ENCODE measurements around the gene TPT1.
"Not testable (repeated sequence)": the region's sequence is repeated elsewhere in the genome, so short reads cannot be mapped to it uniquely, and the experiment has no call there.

TPT1 gene
- total RNA-seq: 3,622 to 3,879 reads per million in 2 donors

DNA sequence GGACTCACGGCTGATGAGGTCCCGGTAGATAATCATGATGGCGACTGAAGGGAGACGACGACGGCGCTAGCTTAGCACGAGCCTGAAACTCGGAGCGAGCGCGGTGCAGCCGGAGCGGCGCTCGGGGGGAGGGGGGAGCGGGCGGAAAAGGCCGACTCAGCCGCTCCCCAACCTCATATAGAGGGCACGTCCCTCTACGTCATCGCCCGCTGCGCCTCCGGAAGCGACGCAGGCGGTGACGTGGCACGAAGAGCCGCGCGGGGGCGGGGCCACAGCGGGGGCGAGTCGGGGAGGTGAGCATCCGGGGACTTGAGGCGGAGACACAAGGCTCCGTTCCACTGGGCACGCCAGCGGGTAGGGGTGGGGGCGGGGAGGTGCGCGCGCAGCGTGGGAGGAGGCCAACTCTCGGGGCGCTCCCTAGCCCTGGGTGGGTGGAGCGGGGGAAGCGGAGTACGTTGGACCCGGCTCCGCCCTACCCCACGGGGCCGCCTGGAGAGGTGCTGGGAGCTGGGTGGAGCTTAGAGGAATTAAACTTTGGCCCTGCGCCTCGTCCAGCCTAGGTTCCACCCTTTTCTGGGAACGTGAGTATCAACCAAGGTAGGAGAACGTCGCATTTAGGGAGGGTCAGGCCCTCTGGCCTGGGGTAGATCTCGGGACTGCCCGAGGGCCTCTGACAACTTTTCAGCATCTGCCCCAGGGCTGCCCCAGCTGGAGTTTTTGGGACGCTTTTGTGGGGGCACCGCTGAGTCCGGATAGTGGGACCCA is at the start of gene TPT1:
Gene TPT1, minus strand, starts transcription at position 150 of the 765 bp plus-strand sequence. Its CDS starts 114 bp downstream, at position 36.
- peak; percentile 100 for DNase-seq

DNA sequence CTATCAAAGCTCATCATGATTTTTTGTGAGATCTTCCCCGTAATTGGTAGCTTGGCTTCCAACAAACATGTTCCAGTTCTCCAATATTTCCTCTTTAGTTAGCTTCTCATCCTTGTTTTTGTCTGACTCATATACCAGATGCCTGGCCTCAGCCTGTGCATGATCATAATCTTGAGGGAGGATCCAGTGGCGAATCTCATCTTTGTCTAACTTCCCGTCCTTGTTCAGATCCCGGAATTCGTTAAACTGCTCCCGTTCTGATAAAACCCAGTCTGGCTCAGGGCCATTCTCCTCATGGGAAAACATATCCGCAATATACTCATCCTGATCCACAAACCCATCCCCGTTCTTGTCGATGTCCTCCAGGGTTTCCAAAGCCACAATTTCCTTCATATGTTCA is 49.4 kb upstream of the TPT1 start:
- DNase-seq: not testable (repeated sequence)

DNA sequence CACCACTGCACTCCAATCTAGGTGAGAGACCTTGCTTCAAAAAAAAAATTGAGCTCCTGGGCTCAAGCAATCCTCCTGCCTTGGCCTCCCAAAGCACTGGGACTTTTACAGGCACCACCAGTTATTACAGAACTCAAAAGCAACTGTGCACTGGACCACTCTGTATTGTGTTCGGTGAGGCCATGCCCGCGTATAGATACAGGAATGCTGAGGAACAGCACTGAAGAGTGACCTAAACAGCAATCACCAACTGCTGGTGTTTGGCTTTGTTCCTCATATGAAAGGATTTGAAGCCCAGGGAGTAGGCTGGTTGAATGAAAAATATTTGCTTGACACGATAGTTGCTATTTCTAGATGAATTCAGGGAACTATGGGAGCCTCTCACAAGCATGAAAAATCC is 47.7 kb upstream of the TPT1 start:
- no peak for DNase-seq

- not testable (repeated sequence) for DNase-seq
Observed at GRCh38 chr13:45386892-45387575, 46.1 kb upstream of the TPT1 start.

- DNase-seq: no peak
Observed at GRCh38 chr13:45385907-45386553, 45.0 kb upstream of the TPT1 start.

DNA sequence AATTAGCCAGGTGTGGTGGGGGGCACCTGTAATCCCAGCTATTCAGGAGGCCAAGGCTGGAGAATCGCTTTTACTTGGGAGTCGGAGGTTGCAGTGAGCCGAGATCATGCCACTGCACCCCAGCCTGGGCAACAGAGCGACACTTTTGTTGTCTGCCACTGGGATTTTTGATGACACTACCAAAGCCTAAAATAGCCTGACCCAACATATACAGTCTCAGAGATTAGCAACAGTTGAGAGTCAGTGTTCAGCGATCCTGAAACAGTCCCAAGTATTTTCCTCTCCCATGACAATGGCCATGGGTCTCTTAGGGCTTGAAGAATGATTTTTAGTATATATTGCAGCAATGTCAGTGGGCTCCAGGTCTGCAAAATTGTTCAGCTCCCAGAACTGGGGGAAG is 44.3 kb upstream of the TPT1 start:
- no peak for DNase-seq

GRCh38 chr13:45384474-45385174 is 43.6 kb upstream of the TPT1 start:
- DNase-seq: no peak

DNA sequence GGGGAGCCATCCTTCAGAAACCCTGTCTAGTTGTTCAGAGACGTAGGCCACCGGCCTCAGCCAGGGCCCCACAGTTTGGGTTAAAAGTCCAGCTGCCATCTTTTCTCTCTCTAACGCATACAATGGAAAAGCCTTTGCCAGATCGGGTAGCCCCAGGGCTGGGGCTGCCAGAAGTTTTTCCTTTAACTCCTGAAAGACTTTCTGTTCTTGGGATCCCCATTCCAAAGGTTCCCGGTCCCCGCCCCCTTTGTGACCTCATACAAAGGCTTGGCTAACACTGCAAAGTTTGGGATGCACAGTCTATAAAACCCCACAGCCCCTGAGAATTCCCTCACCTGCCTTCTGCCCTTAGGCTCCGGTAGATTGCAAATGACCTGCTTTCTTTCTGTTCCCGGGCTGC is 41.8 kb upstream of the TPT1 start:
- not testable (repeated sequence) for DNase-seq

DNA sequence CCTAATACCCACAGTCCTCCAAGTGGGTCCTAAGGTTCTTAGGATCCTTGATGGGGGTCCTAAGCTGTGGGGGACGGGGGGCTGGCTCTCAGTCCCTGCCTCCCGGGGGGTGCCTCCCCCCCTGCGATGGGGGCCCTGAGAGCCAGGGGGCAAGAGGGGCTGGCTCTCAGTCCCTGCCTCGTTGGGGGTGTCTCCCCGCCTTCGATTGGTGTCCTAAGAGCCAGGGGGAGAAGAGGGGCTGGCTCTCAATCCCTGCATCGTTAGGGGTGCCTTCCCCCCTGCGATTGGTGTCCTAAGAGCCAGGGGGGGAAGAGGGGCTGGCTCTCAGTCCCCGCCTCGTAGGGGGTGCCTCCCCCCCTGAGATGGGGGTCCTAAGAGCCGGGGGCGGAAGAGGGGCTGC is 40.2 kb upstream of the TPT1 start:
- no peak for DNase-seq

- DNase-seq: not testable (repeated sequence)
Observed at GRCh38 chr13:45380708-45381107, 39.7 kb upstream of the TPT1 start.

DNA sequence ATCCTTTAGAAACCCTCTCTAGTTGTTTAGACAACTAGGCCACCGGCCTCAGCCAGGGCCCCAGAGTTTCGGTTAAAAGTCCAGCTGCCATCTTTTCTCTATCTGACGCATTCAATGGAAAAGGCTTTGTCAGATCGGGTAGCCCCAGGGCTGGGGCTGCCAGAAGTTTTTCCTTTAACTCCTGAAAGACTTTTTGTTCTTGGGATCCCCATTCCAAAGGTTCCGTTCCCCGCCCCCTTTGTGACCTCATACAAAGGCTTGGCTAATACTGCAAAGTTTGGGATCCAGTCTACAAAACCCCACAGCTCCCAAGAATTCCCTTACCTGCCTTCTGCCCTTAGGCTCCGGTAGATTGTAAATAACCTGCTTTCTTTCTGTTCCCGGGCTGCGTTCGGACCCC is 38.5 kb upstream of the TPT1 start:
- not testable (repeated sequence) for DNase-seq

DNA sequence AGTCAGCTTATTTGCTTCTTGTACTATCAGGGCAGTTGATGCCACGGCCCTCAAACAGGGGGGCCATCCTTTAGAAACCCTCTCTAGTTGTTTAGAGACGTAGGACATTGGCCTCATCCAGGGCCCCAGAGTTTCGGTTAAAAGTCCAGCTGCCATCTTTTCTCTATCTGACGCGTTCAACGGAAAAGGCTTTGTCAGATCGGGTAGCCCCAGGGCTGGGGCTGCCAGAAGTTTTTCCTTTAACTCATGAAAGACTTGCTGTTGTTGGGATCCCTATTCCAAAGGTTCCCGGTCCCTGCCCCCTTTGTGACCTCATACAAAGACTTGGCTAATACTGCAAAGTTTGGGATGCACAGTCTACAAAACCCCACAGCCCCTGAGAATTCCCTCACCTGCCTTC is 37.8 kb upstream of the TPT1 start:
- DNase-seq: not testable (repeated sequence)

GRCh38 chr13:45377314-45377713 is 36.3 kb upstream of the TPT1 start:
- not testable (repeated sequence) for DNase-seq

- DNase-seq: not testable (repeated sequence)
Observed at GRCh38 chr13:45376651-45377050, 35.7 kb upstream of the TPT1 start.

DNA sequence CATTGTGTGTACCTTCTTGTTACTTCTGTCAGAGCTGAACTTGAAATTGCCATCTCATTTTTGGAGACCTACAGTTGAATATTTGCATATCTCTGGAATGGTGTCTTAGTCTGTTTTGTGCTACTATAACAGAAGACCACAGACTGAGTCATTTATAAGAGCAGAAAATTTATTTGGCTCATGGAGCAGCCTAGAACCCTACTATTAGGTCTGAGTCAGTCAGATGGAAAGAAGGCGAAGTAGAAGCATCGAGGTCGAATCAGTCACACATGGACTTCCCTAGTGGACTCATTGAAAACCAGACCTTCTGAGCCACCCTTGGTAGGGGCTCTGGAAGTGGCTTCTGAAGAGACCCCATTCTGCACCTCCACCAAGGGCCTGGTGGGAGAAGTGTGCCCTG is 33.9 kb upstream of the TPT1 start:
- DNase-seq: no peak

- no peak for DNase-seq
Observed at GRCh38 chr13:45373162-45373547, 32.2 kb upstream of the TPT1 start.

GRCh38 chr13:45372189-45373161 is 31.5 kb upstream of the TPT1 start:
- DNase-seq: no peak

DNA sequence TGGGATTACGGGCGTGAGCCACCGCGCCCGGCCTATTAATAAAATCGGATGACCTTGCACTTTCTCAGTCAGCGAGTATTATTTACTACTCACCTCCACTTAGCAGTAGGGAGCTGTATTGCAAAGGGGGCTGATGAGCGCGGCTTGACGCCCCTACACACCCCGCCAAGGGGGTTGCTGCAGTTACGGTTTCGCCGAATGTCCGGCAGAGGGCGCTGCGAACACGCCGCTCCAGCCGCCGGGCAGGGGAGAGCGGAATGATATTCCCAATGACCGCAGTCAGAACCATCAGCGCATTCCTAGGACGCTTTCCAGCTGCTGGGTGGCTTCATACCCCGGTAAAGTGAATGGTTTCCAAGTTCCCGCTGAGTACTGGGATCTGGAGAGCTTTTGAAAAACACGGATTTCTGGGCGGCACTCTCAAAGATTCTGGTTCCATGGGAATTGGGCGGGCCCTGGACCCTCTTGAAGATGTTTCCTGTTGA is 30.0 kb upstream of the TPT1 start:
- peak; percentile 16 for DNase-seq

GRCh38 chr13:45369116-45369515 is 28.1 kb upstream of the TPT1 start:
- DNase-seq: no peak

GRCh38 chr13:45368571-45368970 is 27.6 kb upstream of the TPT1 start:
- no peak for DNase-seq

- DNase-seq: no peak
Observed at GRCh38 chr13:45368005-45368404, 27.0 kb upstream of the TPT1 start.

- no peak for DNase-seq
Observed at GRCh38 chr13:45367358-45367757, 26.4 kb upstream of the TPT1 start.

All from activated gamma-delta T cell (primary cell).